Measurements from ENCODE around the gene UVSSA. TPM values are rescaled to one million over a fixed set of nuclear protein-coding genes. Genes with fewer than 3 reads are reported as not detected.

Gene UVSSA
- polyA plus RNA-seq, 1 donor from 2014 or later, result 13.3 TPM

DNA sequence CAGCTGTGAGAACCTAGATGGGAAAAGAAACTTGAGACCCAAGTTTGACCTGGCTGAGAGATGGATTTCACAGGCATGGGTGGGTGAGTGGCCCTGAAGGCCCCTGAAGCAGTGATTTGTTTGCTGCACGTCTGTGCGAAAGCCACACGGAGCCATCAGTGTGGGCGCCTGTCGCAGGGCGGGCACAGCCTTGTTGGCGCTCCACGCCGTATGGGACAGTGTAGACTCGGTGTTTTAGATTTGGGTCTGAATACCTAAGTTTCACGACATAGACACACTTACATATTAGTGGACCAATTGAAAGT is 21.9 kb upstream of the UVSSA start:
- Histone ChIP-seq H3K4me2 (ENCODE audit: low read length) (no peak overlapping the region), H3K9me3 (ENCODE audit: low read length) (no peaks in the 10 kb centered on the region), H2AFZ (ENCODE audit: low read depth, low read length) (no peak overlapping the region), H3K9ac (ENCODE audit: low read length) (no peak overlapping the region), H3K9me2 (ENCODE audit: insufficient read depth, low read length) (no peaks in the 10 kb centered on the region), H3K4me3 (ENCODE audit: low read length) (no peak overlapping the region), H3K79me2 (replicated peaks; ENCODE audit: insufficient read depth, low read length) (no peaks in the 10 kb centered on the region), H3K36me3 (ENCODE audit: insufficient read depth, low read length) (peaks cover 8% of the 10 kb centered on the region), H4K20me1 (ENCODE audit: insufficient read depth) (no peaks in the 10 kb centered on the region), H3K27ac (ENCODE audit: low read length) (no peak overlapping the region), H3K27me3 (ENCODE audit: insufficient read depth, low read depth, low read length) (no peaks in the 10 kb centered on the region), H3F3A (ENCODE audit: insufficient read depth, low read length, poor library complexity, severe bottlenecking) (no peaks in the 10 kb centered on the region)
- no peak for TF ChIP-seq RAD21 (conservative IDR thresholded peaks at IDR 0.05)
- no peak for TF ChIP-seq MXI1 (conservative IDR thresholded peaks at IDR 0.05; ENCODE audit: poor library complexity, severe bottlenecking)
- TF ChIP-seq POLR2AphosphoS5 (IDR thresholded peaks at IDR 0.05), result no peak
- TF ChIP-seq, protein P1, sequence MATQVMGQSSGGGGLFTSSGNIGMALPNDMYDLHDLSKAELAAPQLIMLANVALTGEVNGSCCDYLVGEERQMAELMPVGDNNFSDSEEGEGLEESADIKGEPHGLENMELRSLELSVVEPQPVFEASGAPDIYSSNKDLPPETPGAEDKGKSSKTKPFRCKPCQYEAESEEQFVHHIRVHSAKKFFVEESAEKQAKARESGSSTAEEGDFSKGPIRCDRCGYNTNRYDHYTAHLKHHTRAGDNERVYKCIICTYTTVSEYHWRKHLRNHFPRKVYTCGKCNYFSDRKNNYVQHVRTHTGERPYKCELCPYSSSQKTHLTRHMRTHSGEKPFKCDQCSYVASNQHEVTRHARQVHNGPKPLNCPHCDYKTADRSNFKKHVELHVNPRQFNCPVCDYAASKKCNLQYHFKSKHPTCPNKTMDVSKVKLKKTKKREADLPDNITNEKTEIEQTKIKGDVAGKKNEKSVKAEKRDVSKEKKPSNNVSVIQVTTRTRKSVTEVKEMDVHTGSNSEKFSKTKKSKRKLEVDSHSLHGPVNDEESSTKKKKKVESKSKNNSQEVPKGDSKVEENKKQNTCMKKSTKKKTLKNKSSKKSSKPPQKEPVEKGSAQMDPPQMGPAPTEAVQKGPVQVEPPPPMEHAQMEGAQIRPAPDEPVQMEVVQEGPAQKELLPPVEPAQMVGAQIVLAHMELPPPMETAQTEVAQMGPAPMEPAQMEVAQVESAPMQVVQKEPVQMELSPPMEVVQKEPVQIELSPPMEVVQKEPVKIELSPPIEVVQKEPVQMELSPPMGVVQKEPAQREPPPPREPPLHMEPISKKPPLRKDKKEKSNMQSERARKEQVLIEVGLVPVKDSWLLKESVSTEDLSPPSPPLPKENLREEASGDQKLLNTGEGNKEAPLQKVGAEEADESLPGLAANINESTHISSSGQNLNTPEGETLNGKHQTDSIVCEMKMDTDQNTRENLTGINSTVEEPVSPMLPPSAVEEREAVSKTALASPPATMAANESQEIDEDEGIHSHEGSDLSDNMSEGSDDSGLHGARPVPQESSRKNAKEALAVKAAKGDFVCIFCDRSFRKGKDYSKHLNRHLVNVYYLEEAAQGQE (IDR thresholded peaks at IDR 0.05; ENCODE audit: borderline replicate concordance), result no peak
- no peak for TF ChIP-seq EP300 (conservative IDR thresholded peaks at IDR 0.05; ENCODE audit: poor library complexity, severe bottlenecking)
- no peak for TF ChIP-seq TAF1 (IDR thresholded peaks at IDR 0.05; ENCODE audit: low read depth)
- TF ChIP-seq, protein P2, sequence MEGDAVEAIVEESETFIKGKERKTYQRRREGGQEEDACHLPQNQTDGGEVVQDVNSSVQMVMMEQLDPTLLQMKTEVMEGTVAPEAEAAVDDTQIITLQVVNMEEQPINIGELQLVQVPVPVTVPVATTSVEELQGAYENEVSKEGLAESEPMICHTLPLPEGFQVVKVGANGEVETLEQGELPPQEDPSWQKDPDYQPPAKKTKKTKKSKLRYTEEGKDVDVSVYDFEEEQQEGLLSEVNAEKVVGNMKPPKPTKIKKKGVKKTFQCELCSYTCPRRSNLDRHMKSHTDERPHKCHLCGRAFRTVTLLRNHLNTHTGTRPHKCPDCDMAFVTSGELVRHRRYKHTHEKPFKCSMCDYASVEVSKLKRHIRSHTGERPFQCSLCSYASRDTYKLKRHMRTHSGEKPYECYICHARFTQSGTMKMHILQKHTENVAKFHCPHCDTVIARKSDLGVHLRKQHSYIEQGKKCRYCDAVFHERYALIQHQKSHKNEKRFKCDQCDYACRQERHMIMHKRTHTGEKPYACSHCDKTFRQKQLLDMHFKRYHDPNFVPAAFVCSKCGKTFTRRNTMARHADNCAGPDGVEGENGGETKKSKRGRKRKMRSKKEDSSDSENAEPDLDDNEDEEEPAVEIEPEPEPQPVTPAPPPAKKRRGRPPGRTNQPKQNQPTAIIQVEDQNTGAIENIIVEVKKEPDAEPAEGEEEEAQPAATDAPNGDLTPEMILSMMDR (IDR thresholded peaks at IDR 0.05; ENCODE audit: poor library complexity, severe bottlenecking), result no peak
- no peak for TF ChIP-seq EZH2 (IDR thresholded peaks at IDR 0.05; ENCODE audit: borderline replicate concordance, insufficient read depth, low read length, poor library complexity, severe bottlenecking)
- no peak for TF ChIP-seq SMC3 (conservative IDR thresholded peaks at IDR 0.05; ENCODE audit: poor library complexity)

DNA sequence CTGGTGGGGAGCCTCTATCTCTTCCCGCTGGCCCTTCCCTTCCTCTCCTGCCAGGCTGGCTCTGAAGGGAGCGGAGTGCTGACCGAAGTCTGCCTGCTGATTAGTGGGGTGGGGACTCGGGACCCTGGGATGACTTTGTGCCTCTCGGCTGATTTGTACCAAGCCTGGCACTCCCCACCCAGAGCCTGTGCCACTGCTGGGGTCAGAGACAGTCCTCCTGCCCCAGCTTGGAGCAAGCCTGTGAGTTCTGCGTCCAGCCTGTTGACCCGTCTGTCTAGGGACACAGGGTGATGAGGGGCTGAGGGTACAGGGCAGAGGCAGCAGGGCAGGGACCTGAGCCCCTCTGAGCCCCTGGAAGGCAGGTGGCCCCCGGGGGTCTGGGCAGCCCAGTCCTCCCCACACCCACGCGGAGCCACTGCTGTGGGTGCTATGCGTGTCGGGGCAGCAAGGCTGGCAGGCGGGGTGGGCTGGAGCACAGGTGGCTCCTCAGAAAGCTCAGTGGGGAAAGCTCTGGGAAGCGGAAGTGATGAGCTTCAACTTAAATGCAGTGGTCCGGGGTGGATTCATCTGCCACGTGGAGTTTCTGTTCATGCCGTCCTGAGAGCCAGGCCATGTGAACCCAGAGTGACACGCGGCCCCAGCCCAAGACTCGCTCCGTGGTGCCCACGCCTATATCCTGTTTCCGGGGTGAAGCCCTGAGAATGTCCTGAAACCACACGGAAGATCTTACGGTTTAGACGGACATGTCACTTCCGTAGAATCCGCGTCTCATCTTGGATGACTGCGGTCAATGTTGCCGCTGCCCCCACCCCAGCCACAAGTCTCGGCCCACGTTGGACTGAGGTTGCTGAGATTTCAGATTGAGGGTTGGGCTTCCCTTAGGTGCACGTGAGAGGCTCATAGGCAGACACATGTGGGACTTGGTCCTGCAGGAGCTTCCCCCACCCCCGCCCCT is 21.1 kb upstream of the UVSSA start:
- no peaks in the 10 kb centered on the region for H4K20me1 ChIP-seq (ENCODE audit: insufficient read depth)
- no peaks in the 10 kb centered on the region for H3K9me2 ChIP-seq (ENCODE audit: insufficient read depth, low read length)
- TF ChIP-seq TAF1 (IDR thresholded peaks at IDR 0.05; ENCODE audit: low read depth) (no peak), EP300 (conservative IDR thresholded peaks at IDR 0.05; ENCODE audit: poor library complexity, severe bottlenecking) (no peak), SMC3 (conservative IDR thresholded peaks at IDR 0.05; ENCODE audit: poor library complexity) (no peak), POLR2AphosphoS5 (IDR thresholded peaks at IDR 0.05) (no peak), EZH2 (IDR thresholded peaks at IDR 0.05; ENCODE audit: borderline replicate concordance, insufficient read depth, low read length, poor library complexity, severe bottlenecking) (no peak), RAD21 (conservative IDR thresholded peaks at IDR 0.05) (no peak), MXI1 (conservative IDR thresholded peaks at IDR 0.05; ENCODE audit: poor library complexity, severe bottlenecking) (no peak)
- TF ChIP-seq, protein P1 (IDR thresholded peaks at IDR 0.05; ENCODE audit: borderline replicate concordance), result no peak
- TF ChIP-seq, protein P2 (IDR thresholded peaks at IDR 0.05; ENCODE audit: poor library complexity, severe bottlenecking), result no peak
- H3K79me2 ChIP-seq (replicated peaks; ENCODE audit: insufficient read depth, low read length), result no peaks in the 10 kb centered on the region
- no peak overlapping the region for H3K27ac ChIP-seq (ENCODE audit: low read length)
- no peaks in the 10 kb centered on the region for H3K9me3 ChIP-seq (ENCODE audit: low read length)
- H2AFZ ChIP-seq (ENCODE audit: low read depth, low read length), result no peak overlapping the region
- no peaks in the 10 kb centered on the region for H3K27me3 ChIP-seq (ENCODE audit: insufficient read depth, low read depth, low read length)
- H3K4me3 ChIP-seq (ENCODE audit: low read length), result no peak overlapping the region
- no peak overlapping the region for H3K4me2 ChIP-seq (ENCODE audit: low read length)
- no peak overlapping the region for H3K9ac ChIP-seq (ENCODE audit: low read length)
- H3K36me3 ChIP-seq (ENCODE audit: insufficient read depth, low read length), result peaks cover 8% of the 10 kb centered on the region
- H3F3A ChIP-seq (ENCODE audit: insufficient read depth, low read length, poor library complexity, severe bottlenecking), result no peaks in the 10 kb centered on the region

Data from neural cell (in vitro differentiated cells).